ENCODE data around the gene PDE6G. TPM values are rescaled to one million over a fixed set of nuclear protein-coding genes. Genes with fewer than 3 reads are reported as not detected.

The PDE6G gene
- total RNA-seq = not detected in 2 replicates

GRCh38 chr17:81656118-81656743 lies at the start of gene PDE6G:
TSS of gene PDE6G (minus strand) at chr17:81656542. CDS start at chr17:81653305, 3,237 bp downstream.

GRCh38 chr17:81702934-81703746 lies 46.8 kb upstream of the PDE6G start, which contains the start of gene MRPL12:
TSS of gene MRPL12 (plus strand) at chr17:81703367. CDS start at chr17:81703502, 135 bp downstream.

GRCh38 chr17:81683584-81684441 lies 27.5 kb upstream of the PDE6G start, which contains the start of the genes ARL16 and HGS:
TSS of gene ARL16 (minus strand) at chr17:81683797. CDS start at chr17:81683753, 44 bp downstream.
TSS of gene HGS (plus strand) at chr17:81684011. CDS start at chr17:81684067, 56 bp downstream.

GRCh38 chr17:81666342-81667191 lies 10.2 kb upstream of the PDE6G start, which contains the start of the genes CCDC137 and OXLD1:
TSS of gene CCDC137 (plus strand) at chr17:81666737. CDS start at chr17:81666767, 30 bp downstream.
TSS of gene OXLD1 (minus strand) at chr17:81666605. CDS start at chr17:81666577, 28 bp downstream.

GRCh38 chr17:81636505-81637288 lies 19.6 kb downstream of the PDE6G start, which contains the start of the genes NPLOC4 and TSPAN10:
TSS of gene NPLOC4 (minus strand) at chr17:81637112. CDS start at chr17:81636930, 182 bp downstream.
TSS of gene TSPAN10 (plus strand) at chr17:81637196. CDS start at chr17:81642413, 5,217 bp downstream.

Small RNA genes lying within 50 kb of the gene (small RNA-seq; reads per million reads assigned to genes)
- not detected for gene MIR6786

Other genes with a start within 250 kb of the PDE6G start
- 5,469 and 6,757 TPM in 2 replicates for gene ACTG1, start 143.7 kb downstream of the PDE6G start, total RNA-seq
- gene FSCN2, start 128.2 kb downstream of the PDE6G start, total RNA-seq = 0.59 and 2.2 TPM in 2 replicates
- gene FAAP100, start 104.2 kb downstream of the PDE6G start, total RNA-seq = 28.3 and 36.9 TPM in 2 replicates
- 73.1 and 88.4 TPM in 2 replicates for gene NPLOC4, start 19.4 kb downstream of the PDE6G start, total RNA-seq
- 1.4 and 1.8 TPM in 2 replicates for gene TSPAN10, start 19.3 kb downstream of the PDE6G start, total RNA-seq
- gene OXLD1, start 10.1 kb upstream of the PDE6G start, total RNA-seq = 29.7 and 30.5 TPM in 2 replicates
- gene CCDC137, start 10.2 kb upstream of the PDE6G start, total RNA-seq = 5.9 and 13.9 TPM in 2 replicates
- 19.1 and 26.8 TPM in 2 replicates for gene ARL16, start 27.3 kb upstream of the PDE6G start, total RNA-seq
- 107 and 119 TPM in 2 replicates for gene HGS, start 27.5 kb upstream of the PDE6G start, total RNA-seq
- 18.0 and 23.1 TPM in 2 replicates for gene MRPL12, start 46.8 kb upstream of the PDE6G start, total RNA-seq
- gene SLC25A10, start 55.7 kb upstream of the PDE6G start, total RNA-seq = 18.4 and 24.0 TPM in 2 replicates
- gene GCGR, start 147.6 kb upstream of the PDE6G start, total RNA-seq = not detected in 2 replicates
- 63.1 and 87.8 TPM in 2 replicates for gene MCRIP1, start 176.7 kb upstream of the PDE6G start, total RNA-seq
- not detected in 2 replicates for gene PPP1R27, start 178.5 kb upstream of the PDE6G start, total RNA-seq
- gene P4HB, start 204.0 kb upstream of the PDE6G start, total RNA-seq = 794 and 796 TPM in 2 replicates
- gene ARHGDIA, start 214.8 kb upstream of the PDE6G start, total RNA-seq = 158 and 179 TPM in 2 replicates
- gene ALYREF, start 235.0 kb upstream of the PDE6G start, total RNA-seq = 145 and 149 TPM in 2 replicates
- gene ANAPC11, start 235.2 kb upstream of the PDE6G start, total RNA-seq = 110 and 193 TPM in 2 replicates
- under 0.01 TPM in 2 replicates for gene NPB, start 245.7 kb upstream of the PDE6G start, total RNA-seq